ENCODE results near the gene TMTC1. TPM values are rescaled to one million over a fixed set of nuclear protein-coding genes. Genes with fewer than 3 reads are reported as not detected.

The TMTC1 gene
- total RNA-seq, 4 donors from 2014 or later: 84.0 to 177 (median 105) TPM

- Histone ChIP-seq H3K27me3 (no peaks in the 10 kb centered on the region), H3K27ac (replicated peaks in 1 of 4) (no peak overlapping the region), H3K36me3 (no peaks in the 10 kb centered on the region), H3K9me3 (no peaks in the 10 kb centered on the region), H3K4me1 (no peaks in the 10 kb centered on the region), H3K4me3 (no peak overlapping the region)
- intact Hi-C loops (cut with DNase I): no loop called here
- DNase-seq (ENCODE audit: extremely low spot score): no peak
- TF ChIP-seq CTCF (IDR thresholded peaks at IDR 0.05) (no peak), POLR2A (IDR thresholded peaks at IDR 0.05; ENCODE audit: low read depth) (no peak), EP300 (IDR thresholded peaks at IDR 0.05) (no peak), POLR2AphosphoS5 (IDR thresholded peaks at IDR 0.05) (no peak)
- WGBS: 83% methylated on average over 6 of the region's 6 CpGs
These were observed 290.9 kb downstream of the TMTC1 start for GRCh38 chr12:29492891-29493290.

GRCh38 chr12:29486972-29487371 lies 296.8 kb downstream of the TMTC1 start:
- no peak for TF ChIP-seq POLR2AphosphoS5 (IDR thresholded peaks at IDR 0.05)
- TF ChIP-seq EP300 (IDR thresholded peaks at IDR 0.05): no peak
- TF ChIP-seq POLR2A (IDR thresholded peaks at IDR 0.05; ENCODE audit: low read depth): no peak
- TF ChIP-seq CTCF (IDR thresholded peaks at IDR 0.05): no peak
- Histone ChIP-seq H3K36me3 (peaks cover 0 to 9% (median 0%) of the 10 kb centered on the region in 4 donors), H3K27ac (replicated peaks in 1 of 4) (no peak overlapping the region), H3K9me3 (no peaks in the 10 kb centered on the region), H3K4me1 (no peaks in the 10 kb centered on the region), H3K27me3 (no peaks in the 10 kb centered on the region), H3K4me3 (no peak overlapping the region)
- intact Hi-C loops (cut with DNase I): no loop called here
- DNase-seq (ENCODE audit: extremely low spot score): no peak
- 41% methylated on average over 2 of the region's 2 CpGs for WGBS

GRCh38 chr12:29463198-29463597 lies 320.5 kb downstream of the TMTC1 start:
- intact Hi-C loops (cut with DNase I): no loop called here
- WGBS: 80% methylated on average over 4 of the region's 4 CpGs

GRCh38 chr12:29460082-29460481 lies 323.7 kb downstream of the TMTC1 start:
- Histone ChIP-seq H3K27ac (replicated peaks in 1 of 4) (no peak overlapping the region), H3K4me3 (no peak overlapping the region), H3K4me1 (no peaks in the 10 kb centered on the region), H3K9me3 (no peaks in the 10 kb centered on the region), H3K27me3 (no peaks in the 10 kb centered on the region), H3K36me3 (no peaks in the 10 kb centered on the region)
- intact Hi-C loops (cut with DNase I): no loop called here
- 85% methylated on average over 2 of the region's 2 CpGs for WGBS
- DNase-seq (ENCODE audit: extremely low spot score): no peak
- TF ChIP-seq CTCF (IDR thresholded peaks at IDR 0.05) (no peak), EP300 (IDR thresholded peaks at IDR 0.05) (no peak), POLR2A (IDR thresholded peaks at IDR 0.05; ENCODE audit: low read depth) (no peak), POLR2AphosphoS5 (IDR thresholded peaks at IDR 0.05) (no peak)

More at GRCh38 chr12:29463198-29463597, 320.5 kb downstream of the TMTC1 start:
- H3K27me3 ChIP-seq: no peaks in the 10 kb centered on the region
- no peak for DNase-seq (ENCODE audit: extremely low spot score)
- no peaks in the 10 kb centered on the region for H3K9me3 ChIP-seq
- no peak overlapping the region for H3K27ac ChIP-seq (replicated peaks in 1 of 4)
- no peaks in the 10 kb centered on the region for H3K36me3 ChIP-seq
- no peak overlapping the region for H3K4me3 ChIP-seq
- TF ChIP-seq POLR2AphosphoS5 (IDR thresholded peaks at IDR 0.05): no peak
- TF ChIP-seq CTCF (IDR thresholded peaks at IDR 0.05): no peak
- no peak for TF ChIP-seq POLR2A (IDR thresholded peaks at IDR 0.05; ENCODE audit: low read depth)
- TF ChIP-seq EP300 (IDR thresholded peaks at IDR 0.05): no peak
- no peaks in the 10 kb centered on the region for H3K4me1 ChIP-seq

GRCh38 chr12:29455087-29455486 lies 328.7 kb downstream of the TMTC1 start:
- 33% methylated on average over 1 of the region's 1 CpG for WGBS
- no peak overlapping the region for H3K27ac ChIP-seq (replicated peaks in 1 of 4)

More at GRCh38 chr12:29455087-29455486, 328.7 kb downstream of the TMTC1 start:
- H3K4me3 ChIP-seq: no peak overlapping the region
- no peaks in the 10 kb centered on the region for H3K27me3 ChIP-seq
- H3K4me1 ChIP-seq: no peaks in the 10 kb centered on the region
- no peaks in the 10 kb centered on the region for H3K36me3 ChIP-seq
- H3K9me3 ChIP-seq: no peaks in the 10 kb centered on the region
- intact Hi-C loops (cut with DNase I): no loop called here
- no peak for DNase-seq (ENCODE audit: extremely low spot score)
- TF ChIP-seq EP300 (IDR thresholded peaks at IDR 0.05) (no peak), POLR2A (IDR thresholded peaks at IDR 0.05; ENCODE audit: low read depth) (no peak), POLR2AphosphoS5 (IDR thresholded peaks at IDR 0.05) (no peak), CTCF (IDR thresholded peaks at IDR 0.05) (no peak)
